Ectodermal cell (in vitro differentiated cells): ENCODE data around the gene C10orf67.
"Not testable (repeated sequence)": the region's sequence is repeated elsewhere in the genome, so short reads cannot be mapped to it uniquely, and the experiment has no call there.

Experiments used
- H3K27ac ChIP-seq: 2 replicates; pipeline ENCODE4 v1.7.0; 2013; ENCODE audit warnings: mild to moderate bottlenecking, low read depth, low read length; ENCODE audit not compliant: insufficient read depth, poor library complexity, severe bottlenecking
- H3K27me3 ChIP-seq: 2 replicates; pipeline ENCODE4 v1.7.0; 2013; ENCODE audit warnings: mild to moderate bottlenecking, low read length; ENCODE audit not compliant: insufficient read depth, control insufficient read depth, poor library complexity, severe bottlenecking
- H3K36me3 ChIP-seq: one replicate; pipeline ENCODE4 v1.7.0; 2013; ENCODE audit warnings: low read length; ENCODE audit not compliant: control insufficient read depth, insufficient read depth
- H3K4me1 ChIP-seq: one replicate; pipeline ENCODE4 v1.7.0; 2013; ENCODE audit warnings: low read length; ENCODE audit not compliant: control insufficient read depth, insufficient read depth
- H3K4me3 ChIP-seq: 2 replicates; pipeline ENCODE4 v1.7.0; 2013; ENCODE audit warnings: low read depth, low read length, control low read depth; ENCODE audit not compliant: insufficient read depth
- H3K9me3 ChIP-seq: 2 replicates; pipeline ENCODE4 v1.7.0; 2013; ENCODE audit warnings: mild to moderate bottlenecking, low read length, moderate library complexity; ENCODE audit not compliant: control insufficient read depth
- WGBS, 2 experiments: methylation state at CpG; one replicate each; pipeline ENCODE4 v1.1.7; 2013; ENCODE audit warnings: missing lambda C conversion rate in 2 of 2; 5-methylcytosine and 5-hydroxymethylcytosine counted together

The C10orf67 gene

GRCh38 chr10:23311034-23311433 is 33.6 kb downstream of the C10orf67 start:
- no peaks in the 10 kb centered on the region for H3K9me3 ChIP-seq
- no peak overlapping the region for H3K4me3 ChIP-seq
- no peaks in the 10 kb centered on the region for H3K36me3 ChIP-seq
- no peaks in the 10 kb centered on the region for H3K4me1 ChIP-seq
- H3K27me3 ChIP-seq: no peaks in the 10 kb centered on the region
- H3K27ac ChIP-seq: no peak overlapping the region
- WGBS, 2 experiments: 92 to 94% methylated on average over 1 of the region's 1 CpG

GRCh38 chr10:23310404-23310803 is 34.2 kb downstream of the C10orf67 start:
- Histone ChIP-seq H3K27me3 (no peaks in the 10 kb centered on the region), H3K27ac (no peak overlapping the region), H3K4me3 (no peak overlapping the region), H3K4me1 (no peaks in the 10 kb centered on the region), H3K9me3 (no peaks in the 10 kb centered on the region), H3K36me3 (no peaks in the 10 kb centered on the region)
- WGBS, 2 experiments: 32 to 46% methylated on average over 1 of the region's 1 CpG

- not testable (repeated sequence) for H3K36me3 ChIP-seq, H3K27ac ChIP-seq
- WGBS, 2 experiments: 82 to 88% methylated on average over 7 of the region's 7 CpGs
Observed at GRCh38 chr10:23299961-23300360, 44.6 kb downstream of the C10orf67 start.

GRCh38 chr10:23294638-23295247 is 49.9 kb downstream of the C10orf67 start:
- H3K27me3 ChIP-seq: no peaks in the 10 kb centered on the region
- WGBS, 2 experiments: 60 to 77% methylated on average over 3 to 5 of the region's 5 CpGs
- peaks cover 6% of the 10 kb centered on the region for H3K4me1 ChIP-seq
- no peaks in the 10 kb centered on the region for H3K36me3 ChIP-seq
- no peak overlapping the region for H3K27ac ChIP-seq
- no peak overlapping the region for H3K4me3 ChIP-seq
- H3K9me3 ChIP-seq: no peaks in the 10 kb centered on the region

More at GRCh38 chr10:23299961-23300360, 44.6 kb downstream of the C10orf67 start:
- not testable (repeated sequence) for H3K27me3 ChIP-seq, H3K9me3 ChIP-seq, H3K4me3 ChIP-seq, H3K4me1 ChIP-seq

GRCh38 chr10:23293973-23294590 is 50.5 kb downstream of the C10orf67 start:
- Histone ChIP-seq H3K4me3 (no peak overlapping the region), H3K4me1 (peaks cover 6% of the 10 kb centered on the region), H3K27me3 (no peaks in the 10 kb centered on the region), H3K9me3 (no peaks in the 10 kb centered on the region), H3K36me3 (no peaks in the 10 kb centered on the region), H3K27ac (no peak overlapping the region)
- 49 to 54% methylated on average over 3 of the region's 4 CpGs for WGBS, 2 experiments

- Histone ChIP-seq H3K36me3 (no peaks in the 10 kb centered on the region), H3K4me1 (peaks cover 6% of the 10 kb centered on the region), H3K9me3 (no peaks in the 10 kb centered on the region), H3K4me3 (no peak overlapping the region), H3K27me3 (no peaks in the 10 kb centered on the region), H3K27ac (no peak overlapping the region)
- 9 to 23% methylated on average over 6 to 7 of the region's 7 CpGs for WGBS, 2 experiments
Observed at GRCh38 chr10:23293145-23293724, 51.4 kb downstream of the C10orf67 start.

GRCh38 chr10:23291551-23292334 is 52.9 kb downstream of the C10orf67 start:
- H3K27ac ChIP-seq: no peak overlapping the region
- no peak overlapping the region for H3K4me3 ChIP-seq
- no peaks in the 10 kb centered on the region for H3K9me3 ChIP-seq
- peaks cover 6% of the 10 kb centered on the region for H3K4me1 ChIP-seq
- H3K36me3 ChIP-seq: no peaks in the 10 kb centered on the region
- H3K27me3 ChIP-seq: no peaks in the 10 kb centered on the region
- WGBS, 2 experiments: 81 to 88% methylated on average over 12 to 13 of the region's 13 CpGs

- Histone ChIP-seq H3K27me3 (no peaks in the 10 kb centered on the region), H3K4me3 (no peak overlapping the region), H3K9me3 (no peaks in the 10 kb centered on the region), H3K36me3 (no peaks in the 10 kb centered on the region), H3K4me1 (peaks cover 9% of the 10 kb centered on the region), H3K27ac (no peak overlapping the region)
- WGBS, 2 experiments: 91 to 96% methylated on average over 2 of the region's 2 CpGs
Observed at GRCh38 chr10:23284674-23285335, 59.8 kb downstream of the C10orf67 start.

GRCh38 chr10:23284155-23284554 is 60.4 kb downstream of the C10orf67 start:
- WGBS, 2 experiments: 71 to 92% methylated on average over 2 to 3 of the region's 3 CpGs
- Histone ChIP-seq H3K9me3 (no peaks in the 10 kb centered on the region), H3K27me3 (no peaks in the 10 kb centered on the region), H3K4me1 (peaks cover 9% of the 10 kb centered on the region), H3K4me3 (no peak overlapping the region), H3K36me3 (no peaks in the 10 kb centered on the region), H3K27ac (no peak overlapping the region)
